Lung (tissue), 12 donors: Measurements from ENCODE around the gene ARHGAP27. TPM values are rescaled to one million over a fixed set of nuclear protein-coding genes. Genes with fewer than 3 reads are reported as not detected.

Source experiments
- ATAC-seq: fragments of 200-7000 bp; cut with Tn5 transposase; one replicate; pipeline ENCODE4 v1.9.1; 2020; ENCODE audit warnings: moderate number of reproducible peaks; ENCODE audit not compliant: insufficient read depth, low FRiP score
- DNase-seq, 3 donors: peaks; one replicate each; pipeline ENCODE4 v3.0.0-alpha.2; 2013 to 2017
- H3K27ac ChIP-seq, 2 donors: one replicate each; pipeline ENCODE4 v1.5.1; 2013; ENCODE audit warnings: mild to moderate bottlenecking in 2 of 2, moderate library complexity in 2 of 2, control low read depth in 1 of 2, inconsistent platforms in 1 of 2, low read depth in 1 of 2, low read length in 1 of 2
- H3K27me3 ChIP-seq, 3 donors: one replicate each; pipeline ENCODE4 v1.5.1; 2013; ENCODE audit warnings: low read length in 2 of 3; ENCODE audit not compliant: control insufficient read depth in 3 of 3, insufficient read depth in 3 of 3
- H3K36me3 ChIP-seq, 4 donors: one replicate each; pipeline ENCODE4 v1.5.1; 2013; ENCODE audit warnings: low read length in 4 of 4, mild to moderate bottlenecking in 1 of 4, moderate library complexity in 1 of 4; ENCODE audit not compliant: control insufficient read depth in 4 of 4, insufficient read depth in 4 of 4
- H3K4me1 ChIP-seq, 5 donors: one replicate each; pipeline ENCODE4 v1.5.1; 2013; ENCODE audit warnings: low read length in 5 of 5, mild to moderate bottlenecking in 2 of 5, moderate library complexity in 1 of 5; ENCODE audit not compliant: control insufficient read depth in 5 of 5, insufficient read depth in 5 of 5
- H3K4me3 ChIP-seq: one replicate; pipeline ENCODE4 v1.5.1; 2013; ENCODE audit warnings: mild to moderate bottlenecking, control low read depth, moderate library complexity
- H3K9ac ChIP-seq, 2 donors: one replicate each; pipeline ENCODE4 v1.5.1; 2013; ENCODE audit warnings: low read length in 2 of 2, control low read depth in 1 of 2; ENCODE audit not compliant: insufficient read depth in 1 of 2
- H3K9me3 ChIP-seq, 4 donors: one replicate each; pipeline ENCODE4 v1.5.1; 2013; ENCODE audit warnings: low read length in 3 of 4, mild to moderate bottlenecking in 1 of 4, moderate library complexity in 1 of 4; ENCODE audit not compliant: control insufficient read depth in 4 of 4, insufficient read depth in 3 of 4
- WGBS, 2 donors: extraction: QIAGEN DNeasy Blood & Tissue Kit; methylation state at CpG; one replicate each; pipeline ENCODE4 v1.1.7; 2013; 5-methylcytosine and 5-hydroxymethylcytosine counted together
- polyA plus RNA-seq, 2 donors: library from polyadenylated mRNA; stranded (reverse); fragments of 200-250 nt; gene quantifications; one replicate each; pipeline ENCODE4 v1.2.1, GENCODE V29; 2013
- total RNA-seq, 2 donors: library from RNA; depleted of rRNA in 1 of 2; stranded (reverse); fragments of >200 nt in 1 of 2; gene quantifications; one replicate each; pipeline ENCODE4 v1.2.1, GENCODE V29; 2014 to 2021
- TF ChIP-seq, protein P1 (sequence below): IDR thresholded peaks from 2 replicates; pipeline ENCODE4 v1.5.1; 2012; ENCODE audit warnings: mild to moderate bottlenecking; ENCODE audit errors: control extremely low read depth, extremely low read depth
- donor health status: control.
- donor health status: control.
- donor health status: Bipolar disorder and iron deficiency.
- donor health status: healthy.
- donor health status: DM: yes; HTN: yes; CAD: no.

Gene ARHGAP27
- total and polyA plus RNA-seq, 4 donors = 42.4 to 85.8 (median 61.8) TPM

DNA sequence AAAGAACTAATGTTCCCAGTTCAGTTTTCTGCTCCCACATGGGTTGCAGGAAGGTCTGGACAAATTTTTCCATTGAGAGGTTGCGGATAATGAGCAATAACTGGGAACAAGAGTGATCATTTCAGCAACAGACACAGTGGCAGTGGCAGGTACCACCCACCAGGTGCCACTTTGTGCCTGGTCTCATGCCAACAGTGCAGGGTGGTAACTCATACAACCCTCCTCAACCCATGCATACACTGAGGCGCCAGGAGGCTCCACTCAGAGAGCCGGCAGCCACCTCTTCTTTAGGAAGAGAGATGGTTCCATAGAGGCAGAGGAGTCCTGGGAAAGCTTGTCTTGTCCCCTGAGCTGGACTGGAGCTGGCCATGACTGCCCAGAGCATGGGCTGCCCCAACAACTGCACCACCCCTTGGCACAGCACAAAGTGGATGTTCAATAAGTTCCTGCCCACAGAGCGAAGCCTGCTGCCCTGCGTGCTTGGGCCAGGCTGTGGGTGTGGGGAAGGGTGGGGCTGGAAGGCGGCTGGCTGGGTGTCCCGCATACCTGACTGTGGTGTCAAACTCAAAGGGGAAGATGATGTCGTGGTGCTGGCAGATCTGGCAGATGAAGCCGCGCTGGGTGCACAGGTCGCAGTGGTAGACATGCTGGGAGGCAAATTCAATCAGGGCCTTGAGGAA lies 6.4 kb upstream of the ARHGAP27 start:
- Histone ChIP-seq H3K9ac (no peak overlapping the region), H3K4me1 (peaks cover 0 to 4% (median 0%) of the 10 kb centered on the region in 5 donors), H3K36me3 (peaks cover 0 to 37% (median 3%) of the 10 kb centered on the region in 4 donors), H3K9me3 (peaks cover 0 to 3% (median 0%) of the 10 kb centered on the region in 4 donors), H3K27me3 (no peaks in the 10 kb centered on the region), H3K4me3 (no peak overlapping the region), H3K27ac (peak overlapping the region in 1 of 2 donors; percentile 3)
- 88 to 89% methylated on average over 11 of the region's 11 CpGs for WGBS, 2 donors
- ATAC-seq (no peak), DNase-seq (no peak)
- TF ChIP-seq, protein P1, sequence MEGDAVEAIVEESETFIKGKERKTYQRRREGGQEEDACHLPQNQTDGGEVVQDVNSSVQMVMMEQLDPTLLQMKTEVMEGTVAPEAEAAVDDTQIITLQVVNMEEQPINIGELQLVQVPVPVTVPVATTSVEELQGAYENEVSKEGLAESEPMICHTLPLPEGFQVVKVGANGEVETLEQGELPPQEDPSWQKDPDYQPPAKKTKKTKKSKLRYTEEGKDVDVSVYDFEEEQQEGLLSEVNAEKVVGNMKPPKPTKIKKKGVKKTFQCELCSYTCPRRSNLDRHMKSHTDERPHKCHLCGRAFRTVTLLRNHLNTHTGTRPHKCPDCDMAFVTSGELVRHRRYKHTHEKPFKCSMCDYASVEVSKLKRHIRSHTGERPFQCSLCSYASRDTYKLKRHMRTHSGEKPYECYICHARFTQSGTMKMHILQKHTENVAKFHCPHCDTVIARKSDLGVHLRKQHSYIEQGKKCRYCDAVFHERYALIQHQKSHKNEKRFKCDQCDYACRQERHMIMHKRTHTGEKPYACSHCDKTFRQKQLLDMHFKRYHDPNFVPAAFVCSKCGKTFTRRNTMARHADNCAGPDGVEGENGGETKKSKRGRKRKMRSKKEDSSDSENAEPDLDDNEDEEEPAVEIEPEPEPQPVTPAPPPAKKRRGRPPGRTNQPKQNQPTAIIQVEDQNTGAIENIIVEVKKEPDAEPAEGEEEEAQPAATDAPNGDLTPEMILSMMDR = no peak

DNA sequence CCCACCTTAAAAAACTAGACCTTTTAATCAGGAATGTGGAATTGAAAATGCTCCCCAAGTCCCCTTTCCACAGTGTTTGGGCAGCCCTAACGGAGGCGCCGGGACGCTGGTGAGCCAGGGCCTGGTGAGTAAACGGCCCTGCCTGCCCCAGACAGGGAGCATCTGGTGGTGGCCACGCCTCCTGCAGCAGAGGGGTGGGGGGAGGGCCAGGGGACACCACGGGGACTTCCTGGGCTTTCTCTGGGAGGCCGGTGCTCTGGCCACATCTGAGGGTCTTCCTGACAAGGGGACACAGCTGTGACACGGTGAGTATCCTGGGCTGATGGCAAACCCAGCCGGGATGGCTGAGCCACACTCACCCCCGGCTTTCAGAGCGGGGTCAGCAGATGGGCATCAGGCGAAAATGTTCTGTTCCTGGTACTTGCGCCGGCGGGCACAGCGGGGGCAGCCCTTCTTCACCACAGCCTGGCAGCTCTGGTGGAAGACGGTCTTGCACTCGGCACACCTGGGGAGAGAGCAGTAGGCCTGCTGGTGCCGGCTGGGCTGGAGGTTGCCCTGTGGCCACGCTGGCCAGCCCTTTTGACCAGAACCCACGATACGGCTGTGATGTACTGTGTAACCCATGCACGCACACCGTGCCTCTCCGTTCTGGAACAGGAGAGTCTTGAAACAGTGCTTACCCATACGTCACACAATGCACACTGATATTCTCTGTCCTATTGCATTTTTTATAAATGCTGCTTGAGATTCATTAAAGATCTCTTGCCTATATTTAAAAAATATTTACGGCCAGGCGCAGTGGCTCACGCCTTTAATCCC lies 5.0 kb upstream of the ARHGAP27 start:
- TF ChIP-seq, protein P1 = no peak
- ATAC-seq = no peak
- Histone ChIP-seq H3K9ac (no peak overlapping the region), H3K9me3 (peaks cover 0 to 3% (median 0%) of the 10 kb centered on the region in 4 donors), H3K36me3 (peaks cover 0 to 36% (median 3%) of the 10 kb centered on the region in 4 donors), H3K4me3 (no peak overlapping the region), H3K4me1 (peaks cover 0 to 7% (median 0%) of the 10 kb centered on the region in 5 donors), H3K27ac (no peak overlapping the region), H3K27me3 (peaks cover 0 to 8% (median 0%) of the 10 kb centered on the region in 3 donors)
- DNase-seq = no peak
- WGBS, 2 donors = 89 to 90% methylated on average over 30 of the region's 30 CpGs

DNA sequence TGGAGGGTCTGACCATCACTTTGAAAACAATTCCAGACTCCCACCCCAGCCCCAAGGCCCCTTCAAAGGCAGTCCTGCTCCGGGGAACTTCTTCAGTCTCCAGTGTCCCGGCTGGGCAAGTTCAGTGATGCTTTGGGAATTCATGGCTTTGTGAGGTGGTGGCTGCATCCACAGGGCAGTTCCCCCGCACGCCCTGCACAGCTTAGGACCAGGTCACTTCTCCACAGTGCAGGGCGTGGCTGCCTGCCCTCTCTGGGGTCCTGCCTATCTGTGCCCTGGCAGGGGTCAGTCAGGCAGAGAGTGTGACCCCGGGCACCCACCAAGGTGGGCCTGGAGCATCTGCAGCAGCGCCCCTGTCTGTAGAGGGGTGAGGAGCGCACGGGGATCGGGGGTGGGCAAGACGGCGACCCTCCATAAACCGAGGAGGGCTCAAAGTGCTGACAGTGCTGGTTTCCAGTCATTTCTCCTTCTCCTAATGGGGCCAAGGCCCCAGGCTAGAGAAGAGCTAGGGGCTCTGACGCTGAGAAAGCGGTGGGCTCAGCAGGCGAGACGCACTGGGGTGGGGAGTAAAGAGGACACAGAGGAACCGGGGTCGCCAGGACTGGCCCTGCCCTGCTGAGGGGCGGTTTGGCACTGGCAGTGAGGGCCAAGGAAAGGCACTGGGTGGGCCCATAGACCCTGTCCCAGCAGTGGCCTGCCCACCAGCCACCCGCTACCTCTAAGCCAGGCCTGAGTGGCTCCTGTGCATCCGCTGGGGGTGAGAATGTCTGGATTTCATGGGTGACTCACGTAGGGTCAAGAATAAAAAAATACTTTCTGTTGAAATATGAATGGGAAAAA lies 4.2 kb upstream of the ARHGAP27 start:
- Histone ChIP-seq H3K4me3 (no peak overlapping the region), H3K36me3 (peaks cover 0 to 36% (median 3%) of the 10 kb centered on the region in 4 donors), H3K4me1 (peaks cover 0 to 7% (median 0%) of the 10 kb centered on the region in 5 donors), H3K27me3 (peaks cover 0 to 10% (median 0%) of the 10 kb centered on the region in 3 donors), H3K9ac (no peak overlapping the region), H3K27ac (no peak overlapping the region), H3K9me3 (peaks cover 0 to 3% (median 0%) of the 10 kb centered on the region in 4 donors)
- DNase-seq = no peak
- no peak for ATAC-seq
- 94% methylated on average over 23 of the region's 23 CpGs for WGBS, 2 donors
- TF ChIP-seq, protein P1 = no peak
